Measurements from ENCODE around the gene CD7. TPM values are rescaled to one million over a fixed set of nuclear protein-coding genes. Genes with fewer than 3 reads are reported as not detected.
A peak's percentile ranks its signal among the peaks of the same experiment; 100 is the strongest.

CD7 gene
- total and polyA plus RNA-seq, 2 donors (not counting 3 experiments of a cell fraction or from before 2014, with no cell fraction given): not detected

DNA sequence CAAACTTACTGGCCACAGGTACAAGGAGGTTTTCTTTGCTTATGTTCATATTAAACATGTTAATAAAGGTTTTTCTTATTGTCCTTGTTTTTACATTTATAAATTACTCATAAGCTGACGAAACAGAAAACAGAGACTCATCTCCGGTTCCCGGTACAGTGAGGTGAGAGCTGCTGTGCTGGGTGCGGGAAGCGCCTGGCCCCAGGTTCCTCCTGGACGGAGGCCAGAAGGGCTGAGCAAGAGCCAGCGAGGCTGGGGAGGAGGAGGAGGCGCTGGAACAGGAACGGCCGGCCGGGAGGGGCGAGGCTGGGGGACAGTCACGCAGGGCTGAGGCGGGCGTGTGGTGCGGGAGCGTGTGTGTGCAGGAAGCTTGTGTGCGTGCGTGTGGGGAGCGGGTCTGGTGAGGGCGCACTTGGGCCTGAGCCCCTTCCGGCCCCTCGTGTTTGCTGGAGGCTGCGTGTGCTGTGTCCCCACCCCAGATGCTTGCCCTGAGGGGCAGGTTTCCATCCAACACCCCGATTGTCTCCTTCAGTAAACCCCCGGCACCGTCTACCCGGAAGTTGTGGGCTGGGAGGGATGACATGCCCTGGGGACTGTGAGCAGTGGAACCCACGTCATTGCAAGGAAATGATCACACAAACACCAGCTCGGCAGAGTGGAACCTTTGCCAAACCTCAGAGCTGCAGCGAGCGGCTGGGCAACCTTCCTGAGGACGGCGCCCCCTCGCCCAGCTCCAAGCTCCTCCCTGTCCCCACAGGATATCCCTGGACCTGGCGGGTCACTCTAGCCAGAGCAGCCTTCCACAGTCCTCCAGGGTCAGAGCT lies 19.5 kb downstream of the CD7 start:
- dilution Hi-C loops (cut with MboI; ENCODE audit: extremely low pct_ligation_motif_present, low sequenced_read_pairs): no loop called here
- Histone ChIP-seq H3K36me3 (ENCODE audit: control insufficient read depth in 2 of 2, extremely low read depth in 1 of 2, insufficient read depth in 2 of 2, low read length in 2 of 2) (no peaks in the 10 kb centered on the region), H3K4me2 (ENCODE audit: insufficient read depth, low read length) (peak overlapping the region; percentile 69), H3K79me2 (ENCODE audit: control insufficient read depth, insufficient read depth, low read length) (no peaks in the 10 kb centered on the region), H3K9ac (replicated peaks; ENCODE audit: extremely low read depth, insufficient read depth, low read length) (peak overlapping the region; percentile 92), H4K20me1 (replicated peaks; ENCODE audit: control insufficient read depth, extremely low read depth, insufficient read depth, low read length) (no peaks in the 10 kb centered on the region), H3K9me1 (replicated peaks; ENCODE audit: control insufficient read depth, extremely low read depth, insufficient read depth, low read length) (no peaks in the 10 kb centered on the region), H3K27me3 (ENCODE audit: control insufficient read depth in 2 of 2, insufficient read depth in 2 of 2, low read length in 2 of 2) (no peaks in the 10 kb centered on the region), H3K9me3 (replicated peaks; ENCODE audit: control insufficient read depth, insufficient read depth, low read length) (no peaks in the 10 kb centered on the region), H3K4me3 (replicated peaks in 1 of 3; ENCODE audit: insufficient read depth in 1 of 3, low read depth in 1 of 3, low read length in 3 of 3) (peak overlapping the region in 2 of 3 experiments; percentile 32 to 43), H3K27ac (ENCODE audit: insufficient read depth, low read depth, low read length) (peak overlapping the region; percentile 93), H3K4me1 (ENCODE audit: control insufficient read depth, extremely low read depth, insufficient read depth, low read length) (peaks cover 41% of the 10 kb centered on the region), H2AFZ (ENCODE audit: low read depth, low read length) (peak overlapping the region; percentile 38)
- peak; percentile 84 for DNase-seq (ENCODE audit: low read depth, low spot score)
- intact Hi-C loops (cut with micrococcal nuclease): loop anchor here (2.0 to 5.0 kb wide), 3 partner anchors 39 to 119 kb away; partner anchors contain the start of genes HEXD and OGFOD3
- BruUV-seq (replicated peaks): TSS peak; percentile 16
- peak; percentile 99 for FAIRE-seq
- TF ChIP-seq, protein P1, sequence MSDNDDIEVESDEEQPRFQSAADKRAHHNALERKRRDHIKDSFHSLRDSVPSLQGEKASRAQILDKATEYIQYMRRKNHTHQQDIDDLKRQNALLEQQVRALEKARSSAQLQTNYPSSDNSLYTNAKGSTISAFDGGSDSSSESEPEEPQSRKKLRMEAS (IDR thresholded peaks at IDR 0.05; ENCODE audit: insufficient read depth, insufficient read length): no peak
- TF ChIP-seq FOS (IDR thresholded peaks at IDR 0.05; ENCODE audit: borderline replicate concordance, insufficient read depth, low read length) (peak; percentile 50), GATA2 (IDR thresholded peaks at IDR 0.05; ENCODE audit: insufficient read depth, insufficient read length, low read depth, low read length) (no peak), POLR2AphosphoS5 (IDR thresholded peaks at IDR 0.05; ENCODE audit: insufficient read depth, low read depth, low read length) (peak; percentile 84), POLR2A (IDR thresholded peaks at IDR 0.05; ENCODE audit: low read depth, low read length) (peak; percentile 73), MYC (IDR thresholded peaks at IDR 0.05; ENCODE audit: low read depth, low read length) (peak; percentile 19), EZH2 (IDR thresholded peaks at IDR 0.05; ENCODE audit: borderline replicate concordance, low read depth, low read length, severe bottlenecking) (no peak), JUN (IDR thresholded peaks at IDR 0.05; ENCODE audit: borderline replicate concordance, insufficient read depth, insufficient read length, low read depth) (peak; percentile 20)
- TF ChIP-seq, protein P2, sequence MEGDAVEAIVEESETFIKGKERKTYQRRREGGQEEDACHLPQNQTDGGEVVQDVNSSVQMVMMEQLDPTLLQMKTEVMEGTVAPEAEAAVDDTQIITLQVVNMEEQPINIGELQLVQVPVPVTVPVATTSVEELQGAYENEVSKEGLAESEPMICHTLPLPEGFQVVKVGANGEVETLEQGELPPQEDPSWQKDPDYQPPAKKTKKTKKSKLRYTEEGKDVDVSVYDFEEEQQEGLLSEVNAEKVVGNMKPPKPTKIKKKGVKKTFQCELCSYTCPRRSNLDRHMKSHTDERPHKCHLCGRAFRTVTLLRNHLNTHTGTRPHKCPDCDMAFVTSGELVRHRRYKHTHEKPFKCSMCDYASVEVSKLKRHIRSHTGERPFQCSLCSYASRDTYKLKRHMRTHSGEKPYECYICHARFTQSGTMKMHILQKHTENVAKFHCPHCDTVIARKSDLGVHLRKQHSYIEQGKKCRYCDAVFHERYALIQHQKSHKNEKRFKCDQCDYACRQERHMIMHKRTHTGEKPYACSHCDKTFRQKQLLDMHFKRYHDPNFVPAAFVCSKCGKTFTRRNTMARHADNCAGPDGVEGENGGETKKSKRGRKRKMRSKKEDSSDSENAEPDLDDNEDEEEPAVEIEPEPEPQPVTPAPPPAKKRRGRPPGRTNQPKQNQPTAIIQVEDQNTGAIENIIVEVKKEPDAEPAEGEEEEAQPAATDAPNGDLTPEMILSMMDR (IDR thresholded peaks at IDR 0.05; ENCODE audit: extremely low read depth in 1 of 2, insufficient read depth in 1 of 2, low read depth in 1 of 2, low read length in 2 of 2): no peak
- POLR2A ChIA-PET: interaction anchor here (1.2 to 1.5 kb wide), 2 partner anchors 25 to 62 kb away, joined by 3 read pairs; partner anchors contain the start of gene CSNK1D
- CTCF ChIA-PET: interaction anchor here (0.9 to 4.4 kb wide), 13 partner anchors 19 to 268 kb away, joined by 3 to 26 read pairs (median 4); partner anchors contain the start of genes CD7, OGFOD3 and SECTM1

All from endothelial cell of umbilical vein (primary cell).